Erythroblast (primary cell): ENCODE results near the gene EPB41.

Experiments
- GATA1 ChIP-seq: IDR thresholded peaks from 2 replicates; pipeline ENCODE4 v1.6.1; 2011; ENCODE audit warnings: low read depth, mild to moderate bottlenecking, control low read depth, low read length, moderate library complexity
- POLR2A ChIP-seq: IDR thresholded peaks from 2 replicates; pipeline ENCODE4 v1.6.1; 2011; ENCODE audit warnings: mild to moderate bottlenecking, low read length

DNA sequence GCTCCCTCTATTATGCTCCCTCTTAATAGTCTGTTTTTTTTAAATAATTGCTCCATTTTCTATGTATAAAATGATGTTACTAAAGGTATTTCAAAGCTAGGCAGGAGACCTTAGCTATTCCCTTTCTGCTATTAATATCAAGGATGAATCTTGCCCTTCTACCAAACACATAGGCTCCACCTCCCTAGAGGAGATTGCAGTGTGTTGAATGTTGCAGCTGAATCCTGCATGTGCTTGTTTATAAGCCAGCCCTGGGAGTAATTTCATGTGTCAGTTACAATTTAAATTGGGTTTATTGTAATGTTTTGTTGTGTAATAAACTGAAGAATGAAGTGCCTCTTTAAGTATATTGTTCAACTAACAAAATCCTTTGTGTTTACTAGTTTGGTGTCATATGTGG is 143.3 kb downstream of the EPB41 start:
- TF ChIP-seq POLR2A: no peak
- TF ChIP-seq GATA1: no peak
